HG02981 (cell line): Measurements from ENCODE around the gene ERMAP.
"Not testable (repeated sequence)": the region's sequence is repeated elsewhere in the genome, so short reads cannot be mapped to it uniquely, and the experiment has no call there.

Experiments used
- ATAC-seq: cut with Tn5 transposase; IDR thresholded peaks from one replicate; pipeline ENCODE4 v1.9.1; 2021; ENCODE audit warnings: mild to moderate bottlenecking, moderate library complexity; ENCODE audit not compliant: unreplicated experiment

Gene ERMAP

GRCh38 chr1:42841440-42842147, 24.7 kb downstream of the ERMAP start:
- ATAC-seq, result no peak

- ATAC-seq, result no peak
Observed at GRCh38 chr1:42844592-42845140, 27.7 kb downstream of the ERMAP start.

GRCh38 chr1:42845193-42845592, 28.3 kb downstream of the ERMAP start:
- no peak for ATAC-seq

- peak; percentile 9 for ATAC-seq
Observed at GRCh38 chr1:42845866-42846256, 28.9 kb downstream of the ERMAP start.

- ATAC-seq, result peak; percentile 93
Observed at GRCh38 chr1:42846257-42847110, 29.6 kb downstream of the ERMAP start, which contains the start of gene ZNF691. Gene ZNF691, plus strand, starts transcription at chr1:42846613. Its CDS starts 3,046 bp downstream, at chr1:42849659.

- no peak for ATAC-seq
Observed at GRCh38 chr1:42847111-42847595, 30.2 kb downstream of the ERMAP start.

- no peak for ATAC-seq
Observed at GRCh38 chr1:42847721-42848460, 31.0 kb downstream of the ERMAP start.

GRCh38 chr1:42848823-42849537, 32.1 kb downstream of the ERMAP start:
- no peak for ATAC-seq

- ATAC-seq, result no peak
Observed at GRCh38 chr1:42849944-42850343, 33.0 kb downstream of the ERMAP start.

GRCh38 chr1:42851420-42851819, 34.5 kb downstream of the ERMAP start:
- no peak for ATAC-seq

- no peak for ATAC-seq
Observed at GRCh38 chr1:42851960-42852607, 35.2 kb downstream of the ERMAP start.

GRCh38 chr1:42852608-42852980, 35.7 kb downstream of the ERMAP start:
- no peak for ATAC-seq

- no peak for ATAC-seq
Observed at GRCh38 chr1:42853116-42853884, 36.4 kb downstream of the ERMAP start.

- not testable (repeated sequence) for ATAC-seq
Observed at GRCh38 chr1:42856554-42856953, 39.6 kb downstream of the ERMAP start.

- not testable (repeated sequence) for ATAC-seq
Observed at GRCh38 chr1:42859366-42859765, 42.4 kb downstream of the ERMAP start.

- no peak for ATAC-seq
Observed at GRCh38 chr1:42860339-42861013, 43.6 kb downstream of the ERMAP start.

- ATAC-seq, result no peak
Observed at GRCh38 chr1:42861014-42861399, 44.1 kb downstream of the ERMAP start.

- no peak for ATAC-seq
Observed at GRCh38 chr1:42866549-42866948, 49.6 kb downstream of the ERMAP start.
